HEK293T (cell line): ENCODE data around the gene PCSK2.

Experiments used
- CTCF ChIA-PET: fragments of 350-600 bp; formaldehyde crosslinking; extraction: SDS; loops from one replicate; lab custom pipeline; 2021; ENCODE audit warnings: antibody characterized with exemption, inconsistent platforms; lab: Yijun Ruan, JAX
- POLR2A ChIA-PET: fragments of 350-600 bp; formaldehyde crosslinking; extraction: SDS; loops from one replicate; lab custom pipeline; 2020; ENCODE audit warnings: antibody characterized with exemption, inconsistent platforms; lab: Yijun Ruan, JAX
- DNase-seq: peaks from one replicate; pipeline ENCODE4 v3.0.0; 2012; ENCODE audit warnings: mixed read lengths; ENCODE audit errors: extremely low spot score
- ARNT ChIP-seq: fragments of 450-650 bp; IDR thresholded peaks from 2 replicates; pipeline ENCODE4 v1.6.1; 2017; ENCODE audit warnings: mild to moderate bottlenecking
- BHLHE40 ChIP-seq: fragments of 450-650 bp; IDR thresholded peaks from 2 replicates; pipeline ENCODE4 v1.6.1; 2016; ENCODE audit warnings: mild to moderate bottlenecking, moderate library complexity, borderline replicate concordance
- CTBP1 ChIP-seq: fragments of 450-650 bp; IDR thresholded peaks from 2 replicates; pipeline ENCODE4 v1.6.1; 2016; ENCODE audit warnings: borderline replicate concordance
- ELF4 ChIP-seq: fragments of 450-650 bp; IDR thresholded peaks from 2 replicates; pipeline ENCODE4 v1.6.1; 2017; ENCODE audit warnings: antibody characterized with exemption
- FOXA1 ChIP-seq: fragments of 450-650 bp; IDR thresholded peaks from 2 replicates; pipeline ENCODE4 v1.6.1; 2016; ENCODE audit warnings: mild to moderate bottlenecking
- FOXK2 ChIP-seq: fragments of 450-650 bp; IDR thresholded peaks from 2 replicates; pipeline ENCODE4 v1.6.1; 2016; ENCODE audit warnings: mild to moderate bottlenecking
- FOXM1 ChIP-seq: fragments of 450-650 bp; IDR thresholded peaks from 2 replicates; pipeline ENCODE4 v1.6.1; 2017; ENCODE audit warnings: mild to moderate bottlenecking, borderline replicate concordance
- HDGF ChIP-seq: fragments of 450-650 bp; IDR thresholded peaks from 2 replicates; pipeline ENCODE4 v1.6.1; 2017; ENCODE audit warnings: antibody characterized with exemption, borderline replicate concordance
- L3MBTL2 ChIP-seq: fragments of 450-650 bp; conservative IDR thresholded peaks from 2 replicates; pipeline ENCODE4 v1.6.1; 2016; ENCODE audit warnings: mild to moderate bottlenecking
- LEF1 ChIP-seq: fragments of 450-650 bp; IDR thresholded peaks from 2 replicates; pipeline ENCODE4 v1.6.1; 2017; ENCODE audit warnings: mild to moderate bottlenecking, borderline replicate concordance
- NFRKB ChIP-seq: fragments of 450-650 bp; IDR thresholded peaks from 2 replicates; pipeline ENCODE4 v1.6.1; 2016; ENCODE audit warnings: mild to moderate bottlenecking, moderate library complexity
- PKNOX1 ChIP-seq: fragments of 450-650 bp; IDR thresholded peaks from 2 replicates; pipeline ENCODE4 v1.6.1; 2016
- SP1 ChIP-seq: fragments of 450-650 bp; IDR thresholded peaks from 2 replicates; pipeline ENCODE4 v1.6.1; 2017
- SUZ12 ChIP-seq: fragments of 450-650 bp; IDR thresholded peaks from 2 replicates; pipeline ENCODE4 v1.6.1; 2016; ENCODE audit warnings: mild to moderate bottlenecking
- TARDBP ChIP-seq: fragments of 450-650 bp; IDR thresholded peaks from 2 replicates; pipeline ENCODE4 v1.6.1; 2016
- ZNF384 ChIP-seq: fragments of 450-650 bp; IDR thresholded peaks from 2 replicates; pipeline ENCODE4 v1.6.1; 2016

The PCSK2 gene

GRCh38 chr20:17395729-17396128 lies 168.9 kb downstream of the PCSK2 start:
- TF ChIP-seq ARNT (no peak), PKNOX1 (no peak)
- ChIA-PET CTCF (interaction anchor here (0.6 kb wide), 1 partner anchor 16 kb away, joined by 3 read pairs; no protein-coding TSS in a partner anchor), POLR2A (no interaction called here)
- DNase-seq = no peak

- POLR2A ChIA-PET = no interaction called here
- TF ChIP-seq SP1 (no peak), FOXK2 (no peak), ELF4 (no peak), HDGF (no peak), FOXM1 (no peak), CTBP1 (no peak), PKNOX1 (no peak), NFRKB (no peak), LEF1 (no peak), ARNT (no peak), TARDBP (no peak), L3MBTL2 (no peak)
- no peak for DNase-seq
- CTCF ChIA-PET = no interaction called here
Observed at GRCh38 chr20:17399303-17399985, 172.6 kb downstream of the PCSK2 start.

GRCh38 chr20:17403461-17403860 lies 176.6 kb downstream of the PCSK2 start:
- ChIA-PET POLR2A (no interaction called here), CTCF (no interaction called here)
- no peak for DNase-seq
- TF ChIP-seq ARNT (no peak), LEF1 (no peak), ZNF384 (no peak)

- DNase-seq = no peak
- no peak for TF ChIP-seq NFRKB
- TF ChIP-seq ELF4 = no peak
- TF ChIP-seq HDGF = no peak
- no peak for TF ChIP-seq SP1
- TF ChIP-seq LEF1 = no peak
- no peak for TF ChIP-seq TARDBP
- TF ChIP-seq ARNT = no peak
- TF ChIP-seq ZNF384 = no peak
- no peak for TF ChIP-seq PKNOX1
- no peak for TF ChIP-seq FOXK2
- no peak for TF ChIP-seq L3MBTL2
- TF ChIP-seq FOXA1 = no peak
- TF ChIP-seq CTBP1 = no peak
- CTCF ChIA-PET = no interaction called here
- POLR2A ChIA-PET = no interaction called here
Observed at GRCh38 chr20:17406051-17406590, 179.3 kb downstream of the PCSK2 start.

GRCh38 chr20:17407550-17407949 lies 180.7 kb downstream of the PCSK2 start:
- TF ChIP-seq L3MBTL2 (no peak), BHLHE40 (no peak), PKNOX1 (no peak), ZNF384 (no peak), CTBP1 (no peak), LEF1 (no peak), HDGF (no peak), ELF4 (no peak), NFRKB (no peak), FOXM1 (no peak), SP1 (no peak), ARNT (no peak)
- CTCF ChIA-PET = no interaction called here
- POLR2A ChIA-PET = no interaction called here
- DNase-seq = no peak

- no peak for DNase-seq
- POLR2A ChIA-PET = no interaction called here
- CTCF ChIA-PET = no interaction called here
- TF ChIP-seq SUZ12 (no peak), ARNT (no peak), BHLHE40 (no peak), HDGF (no peak), PKNOX1 (no peak), LEF1 (no peak), NFRKB (no peak), SP1 (no peak), TARDBP (no peak), FOXM1 (no peak), FOXA1 (no peak), ZNF384 (no peak), L3MBTL2 (no peak), ELF4 (no peak), FOXK2 (no peak), CTBP1 (no peak)
Observed at GRCh38 chr20:17417225-17417624, 190.4 kb downstream of the PCSK2 start.
